ENCODE measurements around the gene UBE2O. TPM values are rescaled to one million over a fixed set of nuclear protein-coding genes. Genes with fewer than 3 reads are reported as not detected.
"Not testable (repeated sequence)": the region's sequence is repeated elsewhere in the genome, so short reads cannot be mapped to it uniquely, and the experiment has no call there.

The UBE2O gene
- total RNA-seq, 2 donors from 2014 or later, result 19.5 to 21.8 TPM

- H3K4me1 ChIP-seq, result peaks cover 0 to 24% of the 10 kb centered on the region in 2 donors
- H3K27ac ChIP-seq, result no peak overlapping the region
- H3K36me3 ChIP-seq, result no peaks in the 10 kb centered on the region
- no peaks in the 10 kb centered on the region for H3K27me3 ChIP-seq
- TF ChIP-seq CTCF (IDR thresholded peaks at IDR 0.05), result no peak
- DNase-seq (ENCODE audit: low spot score), result no peak
- no peaks in the 10 kb centered on the region for H3K9me3 ChIP-seq
- no peak overlapping the region for H3K4me3 ChIP-seq
Measured at GRCh38 chr17:76367642-76368041, 85.3 kb downstream of the UBE2O start.

- Histone ChIP-seq H3K9me3 (no peaks in the 10 kb centered on the region), H3K27ac (no peak overlapping the region), H3K4me3 (no peak overlapping the region), H3K27me3 (no peaks in the 10 kb centered on the region), H3K4me1 (peaks cover 0 to 38% of the 10 kb centered on the region in 2 donors), H3K36me3 (no peaks in the 10 kb centered on the region)
- no peak for DNase-seq (ENCODE audit: low spot score)
- TF ChIP-seq CTCF (IDR thresholded peaks at IDR 0.05), result no peak
Measured at GRCh38 chr17:76366247-76366646, 86.7 kb downstream of the UBE2O start.

GRCh38 chr17:76365256-76365903 is 87.6 kb downstream of the UBE2O start:
- Histone ChIP-seq H3K9me3 (no peaks in the 10 kb centered on the region), H3K4me3 (no peak overlapping the region), H3K4me1 (peaks cover 0 to 32% of the 10 kb centered on the region in 2 donors), H3K36me3 (no peaks in the 10 kb centered on the region), H3K27ac (no peak overlapping the region), H3K27me3 (no peaks in the 10 kb centered on the region)
- no peak for DNase-seq (ENCODE audit: low spot score)
- TF ChIP-seq CTCF (IDR thresholded peaks at IDR 0.05), result peak in 1 of 2 donors; percentile 42

GRCh38 chr17:76363107-76363842 is 89.7 kb downstream of the UBE2O start:
- H3K9me3 ChIP-seq, result no peaks in the 10 kb centered on the region
- DNase-seq (ENCODE audit: low spot score), result no peak
- H3K4me1 ChIP-seq, result peaks cover 0 to 19% of the 10 kb centered on the region in 2 donors
- no peaks in the 10 kb centered on the region for H3K36me3 ChIP-seq
- H3K27me3 ChIP-seq, result no peaks in the 10 kb centered on the region
- H3K27ac ChIP-seq, result no peak overlapping the region
- no peak overlapping the region for H3K4me3 ChIP-seq
- no peak for TF ChIP-seq CTCF (IDR thresholded peaks at IDR 0.05)

- Histone ChIP-seq H3K27me3 (no peaks in the 10 kb centered on the region), H3K9me3 (no peaks in the 10 kb centered on the region), H3K27ac (no peak overlapping the region), H3K4me3 (no peak overlapping the region), H3K4me1 (peaks cover 0 to 19% of the 10 kb centered on the region in 2 donors), H3K36me3 (no peaks in the 10 kb centered on the region)
- no peak for TF ChIP-seq CTCF (IDR thresholded peaks at IDR 0.05)
- no peak for DNase-seq (ENCODE audit: low spot score)
Measured at GRCh38 chr17:76360461-76360860, 92.5 kb downstream of the UBE2O start.

GRCh38 chr17:76359776-76360175 is 93.2 kb downstream of the UBE2O start:
- DNase-seq (ENCODE audit: low spot score); H3K9me3 ChIP-seq; H3K27ac ChIP-seq; H3K27me3 ChIP-seq; H3K4me3 ChIP-seq; H3K36me3 ChIP-seq: not testable (repeated sequence)
- peaks cover 0 to 21% of the 10 kb centered on the region in 2 donors for H3K4me1 ChIP-seq
